HEK293 (cell line): ENCODE measurements around the gene SETD3.

Experiments used
- HOXA7 ChIP-seq: sonication (generic); formaldehyde crosslinking; IDR thresholded peaks from 2 replicates; pipeline ENCODE4 v1.8.1; 2022; ENCODE audit warnings: missing genetic modification reagents, borderline replicate concordance
- KLF1 ChIP-seq: fragments of 450-650 bp; formaldehyde crosslinking; IDR thresholded peaks from 2 replicates; pipeline ENCODE4 v1.5.1; 2016; ENCODE audit warnings: missing biosample characterization, missing genetic modification characterization
- SP2 ChIP-seq: fragments of 450-650 bp; formaldehyde crosslinking; IDR thresholded peaks from 2 replicates; pipeline ENCODE4 v1.5.1; 2016; ENCODE audit warnings: missing biosample characterization, missing genetic modification characterization
- ZBTB17 ChIP-seq: fragments of 450-650 bp; formaldehyde crosslinking; IDR thresholded peaks from 2 replicates; pipeline ENCODE4 v1.5.1; 2016; ENCODE audit warnings: missing biosample characterization, missing genetic modification characterization
- ZEB2 ChIP-seq: fragments of 450-650 bp; formaldehyde crosslinking; IDR thresholded peaks from 2 replicates; pipeline ENCODE4 v1.5.1; 2016; ENCODE audit warnings: missing biosample characterization, missing genetic modification characterization
- ZNF138 ChIP-seq: fragments of 450-650 bp; formaldehyde crosslinking; IDR thresholded peaks from 2 replicates; pipeline ENCODE4 v1.5.1; 2016; ENCODE audit warnings: missing biosample characterization, missing genetic modification characterization, borderline replicate concordance
- ZNF274 ChIP-seq, 2 experiments: fragments of 200-500 bp in 1 of 2; fragments of 450-650 bp in 1 of 2; sonication (Bioruptor generic) in 1 of 2; formaldehyde crosslinking in 1 of 2; IDR thresholded peaks; 2 replicates each; pipeline versions ENCODE4 v1.5.1 to v1.6.1; 2014 to 2016; ENCODE audit warnings: borderline replicate concordance in 1 of 2, inconsistent platforms in 1 of 2, low read length in 1 of 2, missing biosample characterization in 1 of 2, missing genetic modification characterization in 1 of 2
- ZNF473 ChIP-seq: fragments of 450-650 bp; formaldehyde crosslinking; IDR thresholded peaks from 2 replicates; pipeline ENCODE4 v1.5.1; 2017; ENCODE audit warnings: missing biosample characterization, missing genetic modification characterization
- ZNF677 ChIP-seq: fragments of 450-650 bp; IDR thresholded peaks from 2 replicates; pipeline ENCODE4 v1.5.0; 2018; ENCODE audit warnings: missing biosample characterization, mild to moderate bottlenecking, missing genetic modification characterization, moderate library complexity
- ZNF830 ChIP-seq: fragments of 450-650 bp; IDR thresholded peaks from 2 replicates; pipeline ENCODE4 v1.5.0; 2018; ENCODE audit warnings: missing biosample characterization, missing genetic modification characterization, low read depth, mild to moderate bottlenecking, moderate library complexity
- TF ChIP-seq, protein P1 (sequence below): fragments of 450-650 bp; formaldehyde crosslinking; IDR thresholded peaks from 2 replicates; pipeline ENCODE4 v1.5.1; 2016; ENCODE audit warnings: missing biosample characterization, missing genetic modification characterization

DNA sequence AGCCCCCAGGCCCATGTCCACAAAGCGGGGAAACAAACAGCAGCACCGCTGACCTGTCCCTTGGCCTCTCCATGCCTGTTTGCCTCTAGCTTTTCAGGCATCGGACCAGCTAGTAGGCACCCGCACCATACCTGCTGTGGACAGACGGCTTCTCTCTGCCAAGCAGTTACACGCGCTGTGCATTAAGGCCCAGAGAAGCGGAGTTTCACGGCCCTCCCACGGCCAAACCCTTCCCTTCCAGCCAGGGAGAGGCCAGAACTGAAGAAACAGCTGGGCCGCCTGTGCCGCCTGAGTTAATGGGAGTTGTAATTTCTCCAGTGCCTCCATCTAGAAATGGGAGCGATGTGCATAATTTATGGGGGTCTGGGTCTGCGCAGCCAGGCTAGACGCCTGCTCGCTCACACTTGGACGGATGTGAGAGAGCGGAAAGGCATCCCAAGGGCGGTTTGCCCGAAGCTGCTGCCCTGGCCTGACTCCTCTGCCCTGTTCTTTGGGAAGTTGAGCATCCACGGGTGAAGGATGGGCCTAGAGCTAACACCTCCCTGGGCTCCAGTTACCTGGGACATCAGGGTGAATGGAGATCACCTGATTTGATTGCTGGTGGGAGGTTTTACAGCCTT is 119.0 kb downstream of the SETD3 start:
- TF ChIP-seq, protein P1, sequence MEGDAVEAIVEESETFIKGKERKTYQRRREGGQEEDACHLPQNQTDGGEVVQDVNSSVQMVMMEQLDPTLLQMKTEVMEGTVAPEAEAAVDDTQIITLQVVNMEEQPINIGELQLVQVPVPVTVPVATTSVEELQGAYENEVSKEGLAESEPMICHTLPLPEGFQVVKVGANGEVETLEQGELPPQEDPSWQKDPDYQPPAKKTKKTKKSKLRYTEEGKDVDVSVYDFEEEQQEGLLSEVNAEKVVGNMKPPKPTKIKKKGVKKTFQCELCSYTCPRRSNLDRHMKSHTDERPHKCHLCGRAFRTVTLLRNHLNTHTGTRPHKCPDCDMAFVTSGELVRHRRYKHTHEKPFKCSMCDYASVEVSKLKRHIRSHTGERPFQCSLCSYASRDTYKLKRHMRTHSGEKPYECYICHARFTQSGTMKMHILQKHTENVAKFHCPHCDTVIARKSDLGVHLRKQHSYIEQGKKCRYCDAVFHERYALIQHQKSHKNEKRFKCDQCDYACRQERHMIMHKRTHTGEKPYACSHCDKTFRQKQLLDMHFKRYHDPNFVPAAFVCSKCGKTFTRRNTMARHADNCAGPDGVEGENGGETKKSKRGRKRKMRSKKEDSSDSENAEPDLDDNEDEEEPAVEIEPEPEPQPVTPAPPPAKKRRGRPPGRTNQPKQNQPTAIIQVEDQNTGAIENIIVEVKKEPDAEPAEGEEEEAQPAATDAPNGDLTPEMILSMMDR (tag by site-specific recombination) = no peak
- TF ChIP-seq HOXA7 (no peak), ZNF830 (tag by site-specific recombination) (no peak), ZBTB17 (tag by site-specific recombination) (no peak), ZNF138 (tag by site-specific recombination) (no peak), SP2 (tag by site-specific recombination) (no peak), ZEB2 (tag by site-specific recombination) (no peak), ZNF473 (tag by site-specific recombination) (no peak), KLF1 (tag by site-specific recombination) (no peak), ZNF677 (no peak), ZNF274 (IDR thresholded peaks at IDR 0.05; ENCODE audit: low read length) (no peak), ZNF274 (tag by site-specific recombination; IDR thresholded peaks at IDR 0.05; ENCODE audit: borderline replicate concordance) (no peak)
